Lung (tissue), 12 donors: ENCODE results near the gene LIN7B. TPM values are rescaled to one million over a fixed set of nuclear protein-coding genes. Genes with fewer than 3 reads are reported as not detected.
A peak's percentile ranks its signal among the peaks of the same experiment; 100 is the strongest.

Source experiments
- ATAC-seq: fragments of 200-7000 bp; cut with Tn5 transposase; one replicate; pipeline ENCODE4 v1.9.1; 2020; ENCODE audit warnings: moderate number of reproducible peaks; ENCODE audit not compliant: insufficient read depth, low FRiP score
- DNase-seq, 3 donors: peaks; one replicate each; pipeline ENCODE4 v3.0.0-alpha.2; 2013 to 2017
- H3K27ac ChIP-seq, 2 donors: one replicate each; pipeline ENCODE4 v1.5.1; 2013; ENCODE audit warnings: mild to moderate bottlenecking in 2 of 2, moderate library complexity in 2 of 2, control low read depth in 1 of 2, inconsistent platforms in 1 of 2, low read depth in 1 of 2, low read length in 1 of 2
- H3K27me3 ChIP-seq, 3 donors: one replicate each; pipeline ENCODE4 v1.5.1; 2013; ENCODE audit warnings: low read length in 2 of 3; ENCODE audit not compliant: control insufficient read depth in 3 of 3, insufficient read depth in 3 of 3
- H3K36me3 ChIP-seq, 4 donors: one replicate each; pipeline ENCODE4 v1.5.1; 2013; ENCODE audit warnings: low read length in 4 of 4, mild to moderate bottlenecking in 1 of 4, moderate library complexity in 1 of 4; ENCODE audit not compliant: control insufficient read depth in 4 of 4, insufficient read depth in 4 of 4
- H3K4me1 ChIP-seq, 5 donors: one replicate each; pipeline ENCODE4 v1.5.1; 2013; ENCODE audit warnings: low read length in 5 of 5, mild to moderate bottlenecking in 2 of 5, moderate library complexity in 1 of 5; ENCODE audit not compliant: control insufficient read depth in 5 of 5, insufficient read depth in 5 of 5
- H3K4me3 ChIP-seq: one replicate; pipeline ENCODE4 v1.5.1; 2013; ENCODE audit warnings: mild to moderate bottlenecking, control low read depth, moderate library complexity
- H3K9ac ChIP-seq, 2 donors: one replicate each; pipeline ENCODE4 v1.5.1; 2013; ENCODE audit warnings: low read length in 2 of 2, control low read depth in 1 of 2; ENCODE audit not compliant: insufficient read depth in 1 of 2
- H3K9me3 ChIP-seq, 4 donors: one replicate each; pipeline ENCODE4 v1.5.1; 2013; ENCODE audit warnings: low read length in 3 of 4, mild to moderate bottlenecking in 1 of 4, moderate library complexity in 1 of 4; ENCODE audit not compliant: control insufficient read depth in 4 of 4, insufficient read depth in 3 of 4
- CTCF ChIP-seq: IDR thresholded peaks from 2 replicates; pipeline ENCODE4 v1.5.1; 2012; ENCODE audit warnings: mild to moderate bottlenecking; ENCODE audit errors: control extremely low read depth, extremely low read depth
- WGBS, 2 donors: extraction: QIAGEN DNeasy Blood & Tissue Kit; methylation state at CpG; one replicate each; pipeline ENCODE4 v1.1.7; 2013; 5-methylcytosine and 5-hydroxymethylcytosine counted together
- polyA plus RNA-seq, 2 donors: library from polyadenylated mRNA; stranded (reverse); fragments of 200-250 nt; gene quantifications; one replicate each; pipeline ENCODE4 v1.2.1, GENCODE V29; 2013
- total RNA-seq, 2 donors: library from RNA; depleted of rRNA in 1 of 2; stranded (reverse); fragments of >200 nt in 1 of 2; gene quantifications; one replicate each; pipeline ENCODE4 v1.2.1, GENCODE V29; 2014 to 2021
- donor health status: control.
- donor health status: control.
- donor health status: Bipolar disorder and iron deficiency.
- donor health status: healthy.
- donor health status: DM: yes; HTN: yes; CAD: no.

Gene LIN7B
- total and polyA plus RNA-seq, 4 donors = 6.4 to 12.4 (median 7.2) TPM

DNA sequence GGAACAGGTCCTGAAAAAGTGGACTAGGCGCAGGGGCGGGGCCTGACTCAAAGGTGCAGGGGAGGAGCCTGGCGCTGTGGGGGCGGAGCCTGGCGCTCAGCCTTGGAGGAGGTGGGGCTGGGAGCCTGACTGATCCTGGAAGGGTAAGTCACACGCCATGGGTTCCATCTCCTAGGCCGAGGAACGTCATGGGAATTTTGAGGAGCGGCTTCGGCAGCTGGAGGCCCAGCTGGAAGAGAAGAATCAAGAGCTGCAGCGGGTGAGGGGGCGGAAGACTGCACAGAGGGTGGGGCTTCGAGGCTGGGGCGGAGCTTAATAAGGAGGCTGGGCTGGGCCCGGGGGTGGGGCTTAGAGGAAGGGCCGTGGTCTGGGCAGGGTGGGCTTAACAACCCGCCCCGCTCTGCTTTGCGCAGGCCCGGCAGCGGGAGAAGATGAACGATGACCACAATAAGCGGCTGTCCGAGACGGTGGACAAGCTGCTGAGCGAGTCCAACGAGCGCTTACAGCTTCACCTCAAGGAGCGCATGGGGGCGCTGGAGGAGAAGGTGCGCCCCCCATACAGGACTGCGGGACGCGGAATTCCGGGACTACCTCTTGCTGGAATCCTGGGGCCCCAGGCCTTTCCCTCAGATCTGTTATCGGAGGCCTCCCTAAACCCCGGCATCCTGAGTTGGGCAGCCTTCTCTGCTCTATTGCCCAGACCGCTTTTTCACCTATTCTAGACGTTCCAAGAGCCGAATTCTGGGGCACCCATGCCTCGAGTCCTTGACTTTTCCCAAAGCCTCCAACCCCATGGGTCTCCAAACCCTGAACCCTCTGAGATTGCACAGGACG is 19.7 kb downstream of the LIN7B start:
- no peak overlapping the region for H3K27ac ChIP-seq

GRCh38 chr19:49135686-49136085 is 21.5 kb downstream of the LIN7B start:
- Histone ChIP-seq H3K4me1 (peaks cover 0 to 17% (median 4%) of the 10 kb centered on the region in 5 donors), H3K27me3 (no peaks in the 10 kb centered on the region), H3K9me3 (no peaks in the 10 kb centered on the region), H3K27ac (no peak overlapping the region), H3K9ac (no peak overlapping the region), H3K4me3 (no peak overlapping the region), H3K36me3 (no peaks in the 10 kb centered on the region)
- DNase-seq (no peak), ATAC-seq (no peak)
- no peak for TF ChIP-seq CTCF
- 89 to 91% methylated on average over 5 of the region's 5 CpGs for WGBS, 2 donors

More for the DNA sequence above, 19.7 kb downstream of the LIN7B start:
- no peak for TF ChIP-seq CTCF
- 21 to 24% methylated on average over 42 of the region's 42 CpGs for WGBS, 2 donors
- no peaks in the 10 kb centered on the region for H3K9me3 ChIP-seq
- ATAC-seq (peak; percentile 50), DNase-seq (peak; percentile 84 to 90 (median 88))
- no peak overlapping the region for H3K9ac ChIP-seq
- no peak overlapping the region for H3K4me3 ChIP-seq
- no peaks in the 10 kb centered on the region for H3K36me3 ChIP-seq
- no peaks in the 10 kb centered on the region for H3K27me3 ChIP-seq
- peaks cover 0 to 17% (median 4%) of the 10 kb centered on the region in 5 donors for H3K4me1 ChIP-seq

- no peak overlapping the region for H3K9ac ChIP-seq
- WGBS, 2 donors = 83 to 85% methylated on average over 10 of the region's 10 CpGs
- no peaks in the 10 kb centered on the region for H3K36me3 ChIP-seq
- no peak overlapping the region for H3K4me3 ChIP-seq
- peaks cover 0 to 17% (median 4%) of the 10 kb centered on the region in 5 donors for H3K4me1 ChIP-seq
- H3K27me3 ChIP-seq = no peaks in the 10 kb centered on the region
- no peaks in the 10 kb centered on the region for H3K9me3 ChIP-seq
- peak; percentile 47 to 75 (median 68) for DNase-seq
- TF ChIP-seq CTCF = no peak
- no peak overlapping the region for H3K27ac ChIP-seq
- no peak for ATAC-seq
Measured at GRCh38 chr19:49136771-49137171, 22.6 kb downstream of the LIN7B start.
